Natural killer cell (primary cell): Measurements from ENCODE around the gene TNS4. TPM values are rescaled to one million over a fixed set of nuclear protein-coding genes. Genes with fewer than 3 reads are reported as not detected.

ENCODE experiments used
- ATAC-seq, 3 donors: fragments of 150-1000 bp in 2 of 3; fragments of 200-7000 bp in 1 of 3; cut with Tn5 transposase; 1 replicate in 1 of 3; 2 replicates in 2 of 3; pipeline ENCODE4 v1.10.0; 2021; ENCODE audit warnings: mild to moderate bottlenecking in 2 of 3, moderate library complexity in 2 of 3
- DNase-seq, 2 donors: peaks; one replicate each; pipeline versions ENCODE4 v3.0.0 to v3.0.0-alpha.2; 2013 to 2021; ENCODE audit warnings: mixed read lengths in 1 of 2
- H3K27ac ChIP-seq: one replicate; pipeline ENCODE4 v1.5.1; 2013; ENCODE audit warnings: mild to moderate bottlenecking, low read length
- H3K27me3 ChIP-seq: one replicate; pipeline ENCODE4 v1.6.1; 2013; ENCODE audit warnings: low read length; ENCODE audit not compliant: control insufficient read depth, insufficient read depth
- H3K36me3 ChIP-seq: one replicate; pipeline ENCODE4 v1.6.1; 2013; ENCODE audit warnings: low read length; ENCODE audit not compliant: control insufficient read depth, insufficient read depth
- H3K4me1 ChIP-seq: one replicate; pipeline ENCODE4 v1.6.1; 2013; ENCODE audit warnings: low read length; ENCODE audit not compliant: control insufficient read depth, insufficient read depth
- H3K4me3 ChIP-seq: one replicate; pipeline ENCODE4 v1.5.1; 2013; ENCODE audit warnings: low read length
- H3K9me3 ChIP-seq: one replicate; pipeline ENCODE4 v1.6.1; 2013; ENCODE audit warnings: low read length; ENCODE audit not compliant: control insufficient read depth, insufficient read depth
- H3K27ac Mint-ChIP-seq, 2 donors: one replicate each; pipeline ENCODE4 v1.8.0; 2022; ENCODE audit warnings: mild to moderate bottlenecking in 2 of 2, mixed read lengths in 2 of 2, moderate library complexity in 1 of 2
- H3K27me3 Mint-ChIP-seq, 2 donors: one replicate each; pipeline ENCODE4 v1.8.0; 2022; ENCODE audit warnings: low read depth in 2 of 2, mixed read lengths in 2 of 2
- H3K36me3 Mint-ChIP-seq: one replicate; pipeline ENCODE4 v1.8.0; 2022; ENCODE audit warnings: mixed read lengths
- H3K4me1 Mint-ChIP-seq, 2 donors: one replicate each; pipeline ENCODE4 v1.8.0; 2022; ENCODE audit warnings: mixed read lengths in 2 of 2
- H3K4me3 Mint-ChIP-seq: one replicate; pipeline ENCODE4 v1.8.0; 2022; ENCODE audit warnings: mild to moderate bottlenecking, moderate library complexity, mixed read lengths
- H3K9me3 Mint-ChIP-seq, 2 donors: one replicate each; pipeline ENCODE4 v1.8.0; 2022; ENCODE audit warnings: mixed read lengths in 2 of 2
- WGBS: methylation state at CpG from one replicate; pipeline ENCODE4 v1.1.7; 2013; ENCODE audit warnings: missing lambda C conversion rate; ENCODE audit not compliant: insufficient coverage; 5-methylcytosine and 5-hydroxymethylcytosine counted together
- intact Hi-C: fragments of 100-400 bp; cut with micrococcal nuclease; formaldehyde crosslinking; loops from one replicate; pipeline ENCODE4 v1.14.2; 2022
- total RNA-seq, 4 donors: library from RNA; stranded (reverse); fragments of 120-200 nt in 1 of 4; gene quantifications; one replicate each; pipeline versions ENCODE4 v1.2.3 to v1.2.4, GENCODE V29; 2013 to 2022
- TF ChIP-seq, protein P1 (sequence below): fragments of 200-600 bp; IDR thresholded peaks from one replicate; pipeline ENCODE4 v1.8.0; 2022; ENCODE audit warnings: antibody characterized with exemption

TNS4 gene
- total RNA-seq, 3 donors from 2014 or later (not counting 1 experiment from before 2014, with no cell fraction given): 0.65 to 1.8 (median 0.94) TPM

- H3K9me3 Mint-ChIP-seq: no peaks in the 10 kb centered on the region
- H3K4me3 ChIP-seq: no peak overlapping the region
- ATAC-seq: no peak
- TF ChIP-seq, protein P1, sequence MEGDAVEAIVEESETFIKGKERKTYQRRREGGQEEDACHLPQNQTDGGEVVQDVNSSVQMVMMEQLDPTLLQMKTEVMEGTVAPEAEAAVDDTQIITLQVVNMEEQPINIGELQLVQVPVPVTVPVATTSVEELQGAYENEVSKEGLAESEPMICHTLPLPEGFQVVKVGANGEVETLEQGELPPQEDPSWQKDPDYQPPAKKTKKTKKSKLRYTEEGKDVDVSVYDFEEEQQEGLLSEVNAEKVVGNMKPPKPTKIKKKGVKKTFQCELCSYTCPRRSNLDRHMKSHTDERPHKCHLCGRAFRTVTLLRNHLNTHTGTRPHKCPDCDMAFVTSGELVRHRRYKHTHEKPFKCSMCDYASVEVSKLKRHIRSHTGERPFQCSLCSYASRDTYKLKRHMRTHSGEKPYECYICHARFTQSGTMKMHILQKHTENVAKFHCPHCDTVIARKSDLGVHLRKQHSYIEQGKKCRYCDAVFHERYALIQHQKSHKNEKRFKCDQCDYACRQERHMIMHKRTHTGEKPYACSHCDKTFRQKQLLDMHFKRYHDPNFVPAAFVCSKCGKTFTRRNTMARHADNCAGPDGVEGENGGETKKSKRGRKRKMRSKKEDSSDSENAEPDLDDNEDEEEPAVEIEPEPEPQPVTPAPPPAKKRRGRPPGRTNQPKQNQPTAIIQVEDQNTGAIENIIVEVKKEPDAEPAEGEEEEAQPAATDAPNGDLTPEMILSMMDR: no peak
- 92% methylated on average over 12 of the region's 12 CpGs for WGBS
- intact Hi-C loops: no loop called here
- H3K27me3 Mint-ChIP-seq: peaks cover 0 to 5% of the 10 kb centered on the region in 2 donors
- no peaks in the 10 kb centered on the region for H3K27me3 ChIP-seq
- H3K9me3 ChIP-seq: no peaks in the 10 kb centered on the region
- H3K4me1 ChIP-seq: peaks cover 35% of the 10 kb centered on the region
- H3K27ac ChIP-seq: no peak overlapping the region
- no peak overlapping the region for H3K4me3 Mint-ChIP-seq
- H3K27ac Mint-ChIP-seq: no peak overlapping the region
- H3K36me3 ChIP-seq: no peaks in the 10 kb centered on the region
- no peak for DNase-seq
- peaks cover 16 to 61% of the 10 kb centered on the region in 2 donors for H3K4me1 Mint-ChIP-seq
- H3K36me3 Mint-ChIP-seq: no peaks in the 10 kb centered on the region
Observed at GRCh38 chr17:40486522-40487370, 14.7 kb downstream of the TNS4 start.

DNA sequence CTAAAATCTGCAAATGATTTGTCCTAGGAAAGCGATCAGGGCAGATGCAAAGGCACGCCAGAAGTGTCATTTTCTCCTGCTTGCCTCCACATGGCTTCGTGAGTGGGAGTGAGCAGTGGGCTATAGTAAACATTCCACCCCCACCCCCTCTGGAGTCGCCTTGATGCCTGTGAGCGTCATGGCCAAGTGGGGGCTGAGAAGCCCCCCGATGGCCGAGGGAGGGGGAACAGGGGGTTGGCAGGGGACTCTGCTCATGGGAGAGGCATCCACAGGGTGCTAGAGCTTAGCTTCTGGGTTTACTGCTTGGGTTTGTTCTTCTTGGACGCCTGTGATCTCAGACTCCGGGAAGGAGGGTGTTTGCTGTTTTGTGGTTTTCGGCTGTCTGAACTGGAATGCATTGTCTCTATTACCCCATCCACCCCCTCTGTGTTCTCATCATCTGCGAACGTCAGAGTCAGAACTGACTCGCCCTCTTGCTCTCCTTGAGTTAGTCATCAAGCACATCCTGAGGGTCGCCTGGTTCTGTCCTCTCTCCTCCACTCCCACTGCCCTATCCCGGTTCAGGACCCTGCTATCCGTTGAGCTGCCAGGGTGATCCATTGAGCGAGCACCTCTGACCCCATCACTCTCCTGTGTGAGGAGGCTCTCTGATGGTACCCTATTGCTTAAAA lies 15.4 kb downstream of the TNS4 start:
- Mint-ChIP-seq H3K9me3 (no peaks in the 10 kb centered on the region), H3K36me3 (no peaks in the 10 kb centered on the region), H3K4me1 (peaks cover 22 to 65% of the 10 kb centered on the region in 2 donors), H3K27ac (no peak overlapping the region), H3K4me3 (no peak overlapping the region), H3K27me3 (peaks cover 0 to 1% of the 10 kb centered on the region in 2 donors)
- H3K27me3 ChIP-seq: no peaks in the 10 kb centered on the region
- no peak overlapping the region for H3K4me3 ChIP-seq
- intact Hi-C loops: no loop called here
- DNase-seq: peak in 1 of 2 donors; percentile 61
- TF ChIP-seq, protein P1: no peak
- H3K27ac ChIP-seq: no peak overlapping the region
- WGBS: 81% methylated on average over 12 of the region's 17 CpGs
- H3K9me3 ChIP-seq: no peaks in the 10 kb centered on the region
- H3K36me3 ChIP-seq: no peaks in the 10 kb centered on the region
- peak in 1 of 3 donors; percentile 12 for ATAC-seq
- peaks cover 43% of the 10 kb centered on the region for H3K4me1 ChIP-seq

- ATAC-seq: no peak
- TF ChIP-seq, protein P1: no peak
- Mint-ChIP-seq H3K27me3 (no peaks in the 10 kb centered on the region), H3K4me3 (no peak overlapping the region), H3K36me3 (no peaks in the 10 kb centered on the region), H3K27ac (no peak overlapping the region), H3K9me3 (no peaks in the 10 kb centered on the region), H3K4me1 (peaks cover 26 to 65% of the 10 kb centered on the region in 2 donors)
- H3K27me3 ChIP-seq: no peaks in the 10 kb centered on the region
- H3K36me3 ChIP-seq: no peaks in the 10 kb centered on the region
- 88% methylated on average over 6 of the region's 7 CpGs for WGBS
- H3K4me3 ChIP-seq: no peak overlapping the region
- no peaks in the 10 kb centered on the region for H3K9me3 ChIP-seq
- no peak overlapping the region for H3K27ac ChIP-seq
- DNase-seq: no peak
- intact Hi-C loops: no loop called here
- peaks cover 43% of the 10 kb centered on the region for H3K4me1 ChIP-seq
Observed at GRCh38 chr17:40484973-40485530, 16.4 kb downstream of the TNS4 start.
